ENCODE data around the gene PPM1F.
A peak's percentile ranks its signal among the peaks of the same experiment; 100 is the strongest.
"Not testable (repeated sequence)": the region's sequence is repeated elsewhere in the genome, so short reads cannot be mapped to it uniquely, and the experiment has no call there.

The PPM1F gene

DNA sequence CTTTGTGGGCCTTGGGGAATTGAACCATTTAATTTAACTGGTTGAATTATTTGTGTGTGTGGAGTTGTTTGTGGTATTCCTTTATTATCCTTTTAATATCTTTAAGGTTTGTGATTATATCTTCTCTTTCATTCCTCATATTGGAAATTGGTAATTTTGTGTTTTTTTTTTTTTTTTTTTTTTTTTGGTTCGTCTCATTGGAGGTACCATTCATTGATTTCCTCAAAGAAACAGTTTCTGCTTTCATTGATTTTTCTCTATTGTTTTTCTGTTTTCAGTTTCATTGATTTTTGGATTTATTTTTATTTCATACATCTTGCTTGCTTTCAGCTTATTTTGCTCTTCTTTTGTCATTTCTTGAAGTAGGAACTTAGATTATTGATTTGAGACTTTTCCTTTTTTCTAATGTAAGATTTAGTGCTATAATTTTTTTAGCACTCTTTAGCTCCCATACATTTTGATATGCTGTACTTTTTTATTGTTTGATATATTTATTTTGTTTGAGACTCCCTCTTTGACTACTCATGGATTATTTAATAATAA is 54.2 kb downstream of the PPM1F start:
- no peak for DNase-seq (ENCODE audit: low read depth in 1 of 2, low spot score in 1 of 2)

DNA sequence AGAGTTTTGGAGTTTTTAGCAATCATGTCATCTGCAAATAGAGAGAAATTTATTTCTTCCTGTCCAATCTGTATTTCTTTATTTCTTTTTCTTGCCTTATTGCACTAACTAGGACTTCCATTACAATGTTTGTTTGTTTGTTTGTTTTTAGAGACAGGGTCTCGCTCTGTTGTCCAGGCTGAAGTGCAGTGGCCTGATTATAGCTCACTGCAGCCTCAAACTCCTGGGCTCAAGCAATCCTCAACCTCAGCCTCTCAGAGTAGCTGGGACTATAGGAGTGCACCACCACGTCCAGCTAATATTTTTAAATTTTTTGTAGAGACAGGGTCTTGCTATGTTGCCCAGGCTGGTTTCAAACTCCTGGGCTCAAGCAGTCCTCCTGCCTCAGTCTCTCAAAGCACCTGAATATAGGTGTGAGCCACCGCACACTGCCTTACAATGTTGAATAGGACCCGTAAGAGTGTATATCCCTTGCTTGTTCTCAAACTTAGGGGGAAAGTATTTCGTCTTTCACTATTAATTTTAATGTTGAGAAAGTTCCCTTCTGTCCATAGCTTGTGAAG is 55.6 kb downstream of the PPM1F start:
- DNase-seq (ENCODE audit: low read depth in 1 of 2, low spot score in 1 of 2) = no peak

DNA sequence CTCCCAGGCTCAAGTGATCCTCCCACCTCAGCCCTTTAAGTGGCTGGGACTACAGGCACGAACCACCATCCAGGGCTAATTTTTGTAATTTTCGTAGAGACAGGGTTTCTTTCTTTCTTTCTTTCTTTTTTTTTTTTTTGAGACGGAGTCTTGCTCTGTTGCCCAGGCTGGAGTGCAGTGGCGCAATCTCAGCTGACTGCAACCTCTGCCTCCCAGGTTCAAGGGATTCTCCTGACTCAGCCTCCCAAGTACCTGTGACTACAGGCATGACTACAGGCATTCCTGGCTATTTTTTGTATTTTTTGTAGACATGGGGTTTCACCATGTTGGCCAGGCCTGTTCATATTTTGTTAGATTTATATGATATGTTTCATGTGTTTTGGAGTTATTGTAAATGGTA is 56.4 kb downstream of the PPM1F start:
- DNase-seq (ENCODE audit: low read depth in 1 of 2, low spot score in 1 of 2) = not testable (repeated sequence)

DNA sequence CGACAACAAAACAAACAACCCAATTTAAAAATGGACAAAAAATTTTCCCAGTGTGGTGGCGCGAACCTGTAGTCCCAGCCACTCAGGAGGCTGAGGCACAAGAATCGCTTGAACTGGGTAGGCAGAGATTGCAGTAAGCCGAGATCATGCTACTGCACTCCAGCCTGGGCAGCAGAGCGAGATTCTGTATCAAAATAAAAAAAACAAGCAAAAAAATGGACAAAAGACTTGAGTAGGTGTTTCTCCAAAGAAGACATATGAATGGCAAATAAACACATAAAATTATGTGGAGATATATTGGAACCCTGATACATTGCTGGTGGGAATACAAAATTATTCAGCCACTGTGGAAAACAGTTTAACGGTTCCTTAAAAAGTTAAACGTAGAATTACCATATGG is 57.8 kb downstream of the PPM1F start:
- no peak for DNase-seq (ENCODE audit: low read depth in 1 of 2, low spot score in 1 of 2)

DNA sequence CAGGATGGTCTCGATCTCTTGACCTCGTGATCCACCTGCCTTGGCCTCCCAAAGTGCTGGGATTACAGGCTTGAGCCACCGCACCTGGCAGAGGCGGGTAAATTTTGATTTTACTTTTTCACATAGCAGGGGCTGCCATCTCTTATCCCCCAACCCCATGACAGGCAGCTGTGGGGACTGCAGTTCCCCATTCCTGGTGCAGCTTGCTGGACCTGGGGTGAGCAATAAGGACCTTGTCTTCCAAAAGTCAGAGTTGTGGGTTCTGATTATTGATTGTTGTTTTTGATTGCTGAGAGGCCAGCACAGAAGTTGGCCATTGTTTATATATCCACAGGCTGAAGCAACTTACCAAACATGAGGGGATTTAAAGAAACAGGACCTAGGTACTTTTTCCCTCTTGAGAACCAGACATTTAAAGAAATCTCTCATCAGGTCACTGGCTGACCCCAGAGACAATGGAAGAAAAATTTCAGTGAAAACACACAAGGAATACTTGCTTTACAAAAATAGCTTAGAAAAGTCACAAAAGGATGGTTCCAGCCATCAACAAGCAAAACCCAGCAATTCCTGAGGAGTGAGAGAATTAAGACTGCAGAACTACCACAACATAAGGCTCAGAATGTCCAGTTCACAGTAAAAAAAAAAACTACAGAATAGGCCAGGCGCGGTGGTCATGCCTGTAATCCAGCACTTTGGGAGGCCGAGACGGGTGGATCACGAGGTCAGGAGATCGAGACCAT is 63.2 kb downstream of the PPM1F start:
- no peak for DNase-seq (ENCODE audit: low read depth in 1 of 2, low spot score in 1 of 2)

DNA sequence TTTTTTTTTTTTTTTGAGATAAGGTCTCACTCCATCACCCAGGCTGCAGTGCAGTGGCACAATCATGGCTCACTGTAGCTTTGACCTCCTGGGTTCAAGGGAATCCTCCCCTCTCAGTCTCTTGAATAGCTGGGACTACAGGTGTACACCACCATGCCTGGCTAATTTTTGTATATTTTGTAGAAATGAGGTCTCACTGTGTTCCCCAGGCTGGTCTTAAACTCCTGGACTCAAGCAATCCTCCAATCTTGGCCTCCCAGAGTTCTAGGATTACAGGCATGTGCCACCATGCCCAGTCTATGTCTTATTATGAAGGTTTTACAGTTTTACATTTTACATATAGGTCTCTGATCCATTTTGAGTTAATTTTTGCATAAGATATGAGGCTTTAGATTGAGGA is 64.8 kb downstream of the PPM1F start:
- no peak for DNase-seq (ENCODE audit: low read depth in 1 of 2, low spot score in 1 of 2)

DNA sequence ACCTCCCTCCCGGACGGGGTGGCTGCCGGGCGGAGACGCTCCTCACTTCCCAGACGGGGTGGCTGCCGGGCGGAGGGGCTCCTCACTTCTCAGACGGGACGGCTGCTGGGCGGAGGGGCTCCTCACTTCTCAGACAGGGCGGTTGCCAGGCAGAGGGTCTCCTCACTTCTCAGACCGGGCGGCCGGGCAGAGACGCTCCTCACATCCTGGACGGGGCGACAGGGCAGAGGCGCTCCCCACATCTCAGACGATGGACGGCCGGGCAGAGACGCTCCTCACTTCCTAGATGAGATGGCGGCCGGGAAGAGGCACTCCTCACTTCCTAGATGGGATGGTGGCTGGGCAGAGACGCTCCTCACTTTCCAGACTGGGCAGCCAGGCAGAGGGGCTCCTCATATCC is 68.7 kb downstream of the PPM1F start:
- DNase-seq (ENCODE audit: low read depth in 1 of 2, low spot score in 1 of 2) = not testable (repeated sequence)

DNA sequence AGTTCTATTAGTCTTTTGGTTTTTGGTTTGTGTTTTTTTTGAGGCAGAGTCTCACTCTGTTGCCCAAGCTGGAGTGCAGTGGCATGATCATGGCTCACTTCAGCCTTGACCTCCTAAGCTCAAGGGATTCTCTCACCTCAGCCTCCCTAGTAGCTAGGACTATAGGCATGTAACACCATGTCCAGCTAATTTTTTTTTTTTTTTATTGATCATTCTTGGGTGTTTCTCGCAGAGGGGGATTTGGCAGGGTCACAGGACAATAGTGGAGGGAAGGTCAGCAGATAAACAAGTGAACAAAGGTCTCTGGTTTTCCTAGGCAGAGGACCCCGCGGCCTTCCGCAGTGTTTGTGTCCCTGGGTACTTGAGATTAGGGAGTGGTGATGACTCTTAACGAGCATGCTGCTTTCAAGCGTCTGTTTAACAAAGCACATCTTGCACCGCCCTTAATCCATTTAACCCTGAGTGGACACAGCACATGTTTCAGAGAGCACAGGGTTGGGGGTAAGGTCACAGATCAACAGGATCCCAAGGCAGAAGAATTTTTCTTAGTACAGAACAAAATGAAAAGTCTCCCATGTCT is 69.8 kb downstream of the PPM1F start:
- not testable (repeated sequence) for DNase-seq (ENCODE audit: low read depth in 1 of 2, low spot score in 1 of 2)

DNA sequence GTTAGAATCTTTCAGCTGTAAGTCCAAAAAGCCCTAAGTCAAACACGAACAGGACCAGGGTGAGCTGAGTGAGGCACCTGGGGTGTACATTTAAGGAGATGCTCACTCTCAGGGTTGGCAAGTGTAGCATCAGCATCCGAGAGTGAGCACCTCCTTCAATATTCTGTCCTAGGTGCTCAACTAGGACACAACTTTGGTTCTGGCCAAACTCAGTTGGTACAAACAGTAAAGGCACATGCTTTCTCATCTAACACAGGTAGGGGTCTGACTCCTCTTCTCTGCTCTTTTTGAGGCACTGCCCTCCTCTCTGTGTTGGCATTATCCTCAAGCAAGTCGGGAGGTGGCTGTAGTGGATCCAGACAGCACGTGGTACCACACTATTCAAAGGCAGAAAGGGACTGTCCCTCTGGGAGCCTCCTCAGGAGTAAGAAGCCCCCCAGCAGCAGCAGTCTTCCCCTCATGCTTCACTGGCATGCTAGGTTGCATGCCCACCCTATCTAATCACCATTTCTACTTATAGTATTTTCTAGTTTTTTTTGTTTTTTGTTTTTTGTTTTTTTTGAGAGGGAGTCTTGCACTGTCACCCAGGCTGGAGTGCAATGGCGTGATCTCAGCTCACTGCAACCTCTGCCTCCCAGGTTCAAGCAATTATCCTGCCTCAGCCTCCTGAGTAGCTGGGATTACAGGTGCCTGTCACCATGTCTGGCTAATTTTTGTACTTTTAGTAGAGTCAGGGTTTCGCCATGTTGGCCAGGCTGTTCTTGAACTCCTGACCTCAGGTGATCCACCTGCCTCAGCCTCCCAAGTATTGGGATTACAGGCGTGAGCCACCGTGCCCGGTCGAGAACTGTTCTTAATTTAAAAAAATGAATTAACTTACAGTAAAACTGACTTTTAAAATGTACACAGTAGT is 70.6 kb downstream of the PPM1F start:
- no peak for DNase-seq (ENCODE audit: low read depth in 1 of 2, low spot score in 1 of 2)

DNA sequence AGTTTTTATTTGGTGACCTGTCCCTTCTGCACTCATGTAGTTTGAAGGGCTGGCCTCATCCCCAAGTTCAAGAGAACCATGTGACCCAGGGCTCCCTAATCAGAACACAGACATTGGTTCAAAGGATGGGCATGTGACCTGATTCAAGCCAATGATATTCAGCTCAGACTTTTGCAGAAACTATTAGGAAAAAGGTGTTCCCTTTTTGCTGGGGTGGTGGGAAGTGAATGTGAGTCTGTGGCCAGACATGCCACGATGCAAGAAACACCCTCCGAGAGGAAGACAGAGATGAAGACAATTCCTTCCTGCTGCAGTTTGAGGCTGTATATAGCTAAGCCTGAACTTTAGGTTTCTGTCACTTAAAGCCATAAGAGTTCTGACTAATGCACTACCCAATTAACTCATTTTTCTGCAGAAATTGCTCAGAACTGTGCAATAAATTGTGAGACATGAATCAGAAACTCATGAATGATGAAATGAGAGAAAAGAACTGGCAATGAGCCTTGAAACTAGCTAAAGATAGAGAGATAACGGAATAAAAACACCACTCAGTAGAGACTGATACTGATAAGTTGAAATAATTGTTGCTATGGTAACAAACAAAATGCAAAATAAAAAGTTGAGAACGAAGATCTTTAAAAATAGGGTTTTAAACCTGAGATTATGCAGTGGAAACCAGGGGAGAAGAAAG is 76.0 kb downstream of the PPM1F start:
- peak in 1 of 2 donors; percentile 48 for DNase-seq (ENCODE audit: low read depth in 1 of 2, low spot score in 1 of 2)

DNA sequence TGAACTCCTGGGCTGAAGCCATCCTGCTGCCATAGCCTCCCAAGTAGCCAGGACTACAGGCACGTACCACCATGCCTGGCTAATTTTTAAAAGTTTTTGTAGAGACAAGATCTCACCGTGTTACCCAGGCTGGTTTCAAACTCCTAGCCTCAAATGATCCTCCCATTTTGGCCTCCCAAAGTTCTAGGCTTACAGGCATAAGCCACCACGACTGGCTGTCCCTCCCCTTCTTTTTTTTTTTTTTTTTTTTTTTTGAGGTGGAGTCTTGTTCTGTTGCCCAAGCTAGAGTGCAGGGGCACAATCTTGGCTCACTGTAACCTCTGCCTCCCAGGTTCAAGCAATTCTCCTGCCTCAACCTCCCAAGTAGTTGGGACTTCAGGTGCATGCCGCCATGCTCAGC is 77.7 kb downstream of the PPM1F start:
- not testable (repeated sequence) for DNase-seq (ENCODE audit: low read depth in 1 of 2, low spot score in 1 of 2)

DNA sequence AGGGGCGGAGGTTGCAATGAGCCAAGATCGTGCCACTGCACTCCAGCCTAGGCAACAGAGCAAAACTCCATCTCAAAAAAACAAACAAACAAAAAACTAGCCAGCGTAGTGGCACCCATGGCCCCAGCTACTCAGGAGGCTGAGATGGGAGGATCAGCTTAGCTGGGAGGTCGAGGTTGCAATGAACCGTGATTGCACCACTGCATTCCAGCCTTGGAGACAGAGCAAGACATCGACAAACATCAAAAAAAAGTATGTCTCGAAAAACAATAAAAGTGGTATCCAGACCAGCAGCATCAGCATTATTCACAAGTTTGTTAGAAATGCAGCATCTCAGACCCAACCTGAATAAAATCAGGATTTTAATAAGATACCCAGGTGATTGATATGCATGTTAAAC is 79.0 kb downstream of the PPM1F start:
- no peak for DNase-seq (ENCODE audit: low read depth in 1 of 2, low spot score in 1 of 2)

DNA sequence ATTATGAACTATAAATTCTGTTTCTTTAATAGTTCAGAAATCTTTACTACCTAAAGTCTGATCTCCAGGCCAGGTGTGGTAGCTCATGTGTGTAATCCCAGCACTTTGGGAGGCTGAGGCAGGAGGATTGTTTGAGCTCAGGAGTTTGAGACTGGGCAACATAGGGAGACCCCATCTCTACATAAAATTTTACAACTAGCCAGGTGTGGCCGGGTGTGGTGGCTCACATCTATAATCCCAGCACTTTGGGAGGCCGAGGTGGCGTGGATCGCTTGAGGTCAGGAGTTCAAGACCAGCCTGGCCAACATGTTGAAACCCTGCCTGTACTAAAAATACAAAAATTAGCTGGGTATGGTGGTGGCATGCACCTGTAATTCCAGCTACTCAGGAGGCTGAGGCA is 79.9 kb downstream of the PPM1F start:
- not testable (repeated sequence) for DNase-seq (ENCODE audit: low read depth in 1 of 2, low spot score in 1 of 2)
